Left ventricle myocardium inferior (tissue), 1 donor: ENCODE measurements around the gene ZCCHC8. TPM values are rescaled to one million over a fixed set of nuclear protein-coding genes. Genes with fewer than 3 reads are reported as not detected.
"Not testable (repeated sequence)": the region's sequence is repeated elsewhere in the genome, so short reads cannot be mapped to it uniquely, and the experiment has no call there.

Experiments
- DNase-seq: peaks from one replicate; pipeline ENCODE4 v3.0.0-alpha.2; 2020
- H3K27ac ChIP-seq: fragments of 200-600 bp; replicated peaks from 2 replicates; pipeline ENCODE4 v1.8.0; 2021
- H3K27me3 ChIP-seq: fragments of 200-600 bp; 2 replicates; pipeline ENCODE4 v1.8.0; 2021; ENCODE audit warnings: low read depth
- H3K36me3 ChIP-seq: fragments of 200-600 bp; 2 replicates; pipeline ENCODE4 v1.8.0; 2021
- H3K4me1 ChIP-seq: fragments of 200-600 bp; 2 replicates; pipeline ENCODE4 v1.8.0; 2021
- H3K4me3 ChIP-seq: fragments of 200-600 bp; 2 replicates; pipeline ENCODE4 v1.8.0; 2021; ENCODE audit warnings: mild to moderate bottlenecking, moderate library complexity
- H3K9me3 ChIP-seq: fragments of 200-600 bp; replicated peaks from 2 replicates; pipeline ENCODE4 v1.8.0; 2021
- CTCF ChIP-seq: fragments of 200-600 bp; IDR thresholded peaks from 2 replicates; pipeline ENCODE4 v1.8.0; 2021; ENCODE audit warnings: antibody characterized with exemption, mild to moderate bottlenecking, borderline replicate concordance
- intact Hi-C: fragments of 100-400 bp; cut with micrococcal nuclease; formaldehyde crosslinking; loops from one replicate; pipeline ENCODE4 v1.11.0; 2022
- total RNA-seq: library from RNA; stranded (reverse); fragmentation: NEBNext Ultra II Directional; extraction: Animal tissue kit (Norgen Biotek cat#: 25700); gene quantifications from one replicate; pipeline ENCODE4 v1.2.1, GENCODE V29; 2021
- donor health status: DM: no; HTN: yes; CAD: no; lungs with severe emphysema.

ZCCHC8 gene
- total RNA-seq, 1 donor from 2014 or later, result 8.4 TPM

GRCh38 chr12:122474324-122474716 is 26.4 kb downstream of the ZCCHC8 start:
- Histone ChIP-seq H3K9me3 (no peaks in the 10 kb centered on the region), H3K27me3 (no peaks in the 10 kb centered on the region), H3K4me3 (no peak overlapping the region), H3K36me3 (peaks cover 70% of the 10 kb centered on the region), H3K4me1 (peaks cover 21% of the 10 kb centered on the region), H3K27ac (no peak overlapping the region)
- TF ChIP-seq CTCF, result no peak
- DNase-seq, result no peak
- intact Hi-C loops, result loop anchor here (5.0 kb wide), 1 partner anchor 77 kb away; no protein-coding TSS in a partner anchor

GRCh38 chr12:122473543-122474323 is 27.0 kb downstream of the ZCCHC8 start:
- intact Hi-C loops, result loop anchor here (5.0 kb wide), 1 partner anchor 76 kb away; no protein-coding TSS in a partner anchor

GRCh38 chr12:122471324-122472226 is 29.2 kb downstream of the ZCCHC8 start:
- Histone ChIP-seq H3K9me3 (no peaks in the 10 kb centered on the region), H3K27me3 (no peaks in the 10 kb centered on the region), H3K27ac (peak overlapping the region; percentile 16), H3K4me1 (peaks cover 17% of the 10 kb centered on the region), H3K4me3 (no peak overlapping the region), H3K36me3 (peaks cover 43% of the 10 kb centered on the region)
- intact Hi-C loops, result loop anchor here (5.0 kb wide), 1 partner anchor 74 kb away; no protein-coding TSS in a partner anchor
- TF ChIP-seq CTCF, result peak; percentile 86
- no peak for DNase-seq

More at GRCh38 chr12:122473543-122474323, 27.0 kb downstream of the ZCCHC8 start:
- H3K4me1 ChIP-seq, result peaks cover 21% of the 10 kb centered on the region
- H3K4me3 ChIP-seq, result no peak overlapping the region
- no peak for TF ChIP-seq CTCF
- H3K36me3 ChIP-seq, result peaks cover 64% of the 10 kb centered on the region
- H3K9me3 ChIP-seq, result no peaks in the 10 kb centered on the region
- DNase-seq, result no peak
- no peak overlapping the region for H3K27ac ChIP-seq
- H3K27me3 ChIP-seq, result no peaks in the 10 kb centered on the region

- not testable (repeated sequence) for H3K9me3 ChIP-seq, H3K27me3 ChIP-seq, DNase-seq, H3K27ac ChIP-seq, H3K4me3 ChIP-seq
- Histone ChIP-seq H3K4me1 (peaks cover 17% of the 10 kb centered on the region), H3K36me3 (peaks cover 33% of the 10 kb centered on the region)
- intact Hi-C loops, result loop anchor here (5.0 kb wide), 1 partner anchor 73 kb away; no protein-coding TSS in a partner anchor
Observed at GRCh38 chr12:122470576-122470975, 30.2 kb downstream of the ZCCHC8 start.

GRCh38 chr12:122469856-122470255 is 30.9 kb downstream of the ZCCHC8 start:
- not testable (repeated sequence) for H3K27me3 ChIP-seq, DNase-seq, H3K9me3 ChIP-seq, H3K4me3 ChIP-seq, H3K27ac ChIP-seq
- intact Hi-C loops, result loop anchor here (5.0 kb wide), 1 partner anchor 73 kb away; no protein-coding TSS in a partner anchor
- Histone ChIP-seq H3K36me3 (peaks cover 26% of the 10 kb centered on the region), H3K4me1 (peaks cover 17% of the 10 kb centered on the region)

GRCh38 chr12:122467983-122468382 is 32.7 kb downstream of the ZCCHC8 start:
- intact Hi-C loops, result no loop called here
- DNase-seq, result no peak
- Histone ChIP-seq H3K4me1 (peaks cover 9% of the 10 kb centered on the region), H3K27me3 (no peaks in the 10 kb centered on the region), H3K36me3 (peaks cover 8% of the 10 kb centered on the region), H3K27ac (no peak overlapping the region), H3K9me3 (no peaks in the 10 kb centered on the region), H3K4me3 (no peak overlapping the region)
- no peak for TF ChIP-seq CTCF

GRCh38 chr12:122464317-122465042 is 36.3 kb downstream of the ZCCHC8 start:
- H3K4me1 ChIP-seq, intact Hi-C loops, H3K36me3 ChIP-seq, H3K27me3 ChIP-seq, H3K27ac ChIP-seq, H3K9me3 ChIP-seq, DNase-seq, H3K4me3 ChIP-seq: not testable (repeated sequence)
